ENCODE results near the gene PLCL1.
"Not testable (repeated sequence)": the region's sequence is repeated elsewhere in the genome, so short reads cannot be mapped to it uniquely, and the experiment has no call there.

PLCL1 gene

GRCh38 chr2:198008230-198008629, 203.8 kb downstream of the PLCL1 start:
- no peak for DNase-seq

GRCh38 chr2:198012025-198012424, 207.6 kb downstream of the PLCL1 start:
- DNase-seq, result no peak

GRCh38 chr2:198016243-198016642, 211.8 kb downstream of the PLCL1 start:
- DNase-seq, result no peak

GRCh38 chr2:198017068-198017467, 212.7 kb downstream of the PLCL1 start:
- no peak for DNase-seq

- DNase-seq, result no peak
Observed at GRCh38 chr2:198028955-198029354, 224.6 kb downstream of the PLCL1 start.

GRCh38 chr2:198029576-198029975, 225.2 kb downstream of the PLCL1 start:
- not testable (repeated sequence) for DNase-seq

GRCh38 chr2:198033626-198034025, 229.2 kb downstream of the PLCL1 start:
- DNase-seq, result no peak

GRCh38 chr2:198036029-198036879, 231.9 kb downstream of the PLCL1 start:
- no peak for DNase-seq

- no peak for DNase-seq
Observed at GRCh38 chr2:198040835-198041234, 236.4 kb downstream of the PLCL1 start.

GRCh38 chr2:198042189-198042588, 237.8 kb downstream of the PLCL1 start:
- DNase-seq, result no peak

GRCh38 chr2:198044777-198045176, 240.4 kb downstream of the PLCL1 start:
- no peak for DNase-seq

- no peak for DNase-seq
Observed at GRCh38 chr2:198045227-198045626, 240.8 kb downstream of the PLCL1 start.

- DNase-seq, result no peak
Observed at GRCh38 chr2:198052741-198053140, 248.3 kb downstream of the PLCL1 start.

- DNase-seq, result no peak
Observed at GRCh38 chr2:198053148-198053547, 248.8 kb downstream of the PLCL1 start.

GRCh38 chr2:198053776-198054175, 249.4 kb downstream of the PLCL1 start:
- no peak for DNase-seq

- DNase-seq, result no peak
Observed at GRCh38 chr2:198054299-198054698, 249.9 kb downstream of the PLCL1 start.

- no peak for DNase-seq
Observed at GRCh38 chr2:198055716-198056115, 251.3 kb downstream of the PLCL1 start.

GRCh38 chr2:198056836-198057235, 252.4 kb downstream of the PLCL1 start:
- DNase-seq, result no peak

GRCh38 chr2:198059800-198060199, 255.4 kb downstream of the PLCL1 start:
- DNase-seq, result no peak

- no peak for DNase-seq
Observed at GRCh38 chr2:198060277-198060676, 255.9 kb downstream of the PLCL1 start.

GRCh38 chr2:198062826-198063225, 258.4 kb downstream of the PLCL1 start:
- DNase-seq, result no peak

- no peak for DNase-seq
Observed at GRCh38 chr2:198063242-198063641, 258.8 kb downstream of the PLCL1 start.

- no peak for DNase-seq
Observed at GRCh38 chr2:198065322-198065721, 260.9 kb downstream of the PLCL1 start.

- DNase-seq, result no peak
Observed at GRCh38 chr2:198066597-198066996, 262.2 kb downstream of the PLCL1 start.

GRCh38 chr2:198072655-198073054, 268.3 kb downstream of the PLCL1 start:
- no peak for DNase-seq

Measured in NCI-H1048 (cell line).